ENCODE results near the gene CD82. TPM values are rescaled to one million over a fixed set of nuclear protein-coding genes. Genes with fewer than 3 reads are reported as not detected.

CD82 gene
- total RNA-seq, 1 donor from 2014 or later, result 770 TPM

- ATAC-seq (ENCODE audit: low read depth) (no peak), DNase-seq (no peak)
- intact Hi-C loops (cut with micrococcal nuclease), result no loop called here
- H3K27me3 Mint-ChIP-seq, result peaks cover 32% of the 10 kb centered on the region
- H3K9me3 Mint-ChIP-seq, result no peaks in the 10 kb centered on the region
- ChIA-PET POLR2A (no interaction called here), CTCF (interaction anchor here (1.0 to 3.6 kb wide), 4 partner anchors 10 to 249 kb away, joined by 4 to 32 read pairs (median 14); no protein-coding TSS in a partner anchor)
- H3K4me3 Mint-ChIP-seq, result no peak overlapping the region
- no peak overlapping the region for H3K27ac Mint-ChIP-seq
- H3K36me3 Mint-ChIP-seq (ENCODE audit: low read depth), result no peaks in the 10 kb centered on the region
- H3K4me1 Mint-ChIP-seq, result no peaks in the 10 kb centered on the region
- TF ChIP-seq CTCF (IDR thresholded peaks at IDR 0.05), result no peak
Measured at GRCh38 chr11:44525473-44526252, 39.8 kb upstream of the CD82 start.

- H3K27me3 Mint-ChIP-seq, result peaks cover 36% of the 10 kb centered on the region
- no peaks in the 10 kb centered on the region for H3K36me3 Mint-ChIP-seq (ENCODE audit: low read depth)
- POLR2A ChIA-PET, result no interaction called here
- CTCF ChIA-PET, result no interaction called here
- ATAC-seq (ENCODE audit: low read depth), result no peak
- H3K4me3 Mint-ChIP-seq, result no peak overlapping the region
- TF ChIP-seq CTCF (IDR thresholded peaks at IDR 0.05), result no peak
- no peaks in the 10 kb centered on the region for H3K9me3 Mint-ChIP-seq
- H3K27ac Mint-ChIP-seq, result no peak overlapping the region
- no peak for DNase-seq
- H3K4me1 Mint-ChIP-seq, result peaks cover 5% of the 10 kb centered on the region
- intact Hi-C loops (cut with micrococcal nuclease), result no loop called here
Measured at GRCh38 chr11:44526438-44526837, 39.0 kb upstream of the CD82 start.

GRCh38 chr11:44527476-44527875 is 38.0 kb upstream of the CD82 start:
- ChIA-PET POLR2A (no interaction called here), CTCF (no interaction called here)
- no peak overlapping the region for H3K4me3 Mint-ChIP-seq
- peaks cover 38% of the 10 kb centered on the region for H3K27me3 Mint-ChIP-seq
- intact Hi-C loops (cut with micrococcal nuclease), result no loop called here
- no peak for DNase-seq
- no peak for TF ChIP-seq CTCF (IDR thresholded peaks at IDR 0.05)
- no peaks in the 10 kb centered on the region for H3K9me3 Mint-ChIP-seq
- no peaks in the 10 kb centered on the region for H3K36me3 Mint-ChIP-seq (ENCODE audit: low read depth)
- no peak for ATAC-seq (ENCODE audit: low read depth)
- H3K27ac Mint-ChIP-seq, result no peak overlapping the region
- peaks cover 8% of the 10 kb centered on the region for H3K4me1 Mint-ChIP-seq

GRCh38 chr11:44528103-44528502 is 37.4 kb upstream of the CD82 start:
- Mint-ChIP-seq H3K9me3 (no peaks in the 10 kb centered on the region), H3K4me3 (no peak overlapping the region), H3K27ac (no peak overlapping the region), H3K36me3 (ENCODE audit: low read depth) (no peaks in the 10 kb centered on the region), H3K4me1 (peaks cover 12% of the 10 kb centered on the region), H3K27me3 (peaks cover 34% of the 10 kb centered on the region)
- CTCF ChIA-PET, result no interaction called here
- intact Hi-C loops (cut with micrococcal nuclease), result no loop called here
- no peak for TF ChIP-seq CTCF (IDR thresholded peaks at IDR 0.05)
- DNase-seq (no peak), ATAC-seq (ENCODE audit: low read depth) (no peak)
- POLR2A ChIA-PET, result no interaction called here

GRCh38 chr11:44528581-44528980 is 36.9 kb upstream of the CD82 start:
- intact Hi-C loops (cut with micrococcal nuclease), result no loop called here
- H3K4me1 Mint-ChIP-seq, result peaks cover 12% of the 10 kb centered on the region
- H3K27ac Mint-ChIP-seq, result no peak overlapping the region
- H3K27me3 Mint-ChIP-seq, result peaks cover 33% of the 10 kb centered on the region
- no peak overlapping the region for H3K4me3 Mint-ChIP-seq
- no peak for ATAC-seq (ENCODE audit: low read depth)
- CTCF ChIA-PET, result no interaction called here
- no peak for TF ChIP-seq CTCF (IDR thresholded peaks at IDR 0.05)
- H3K9me3 Mint-ChIP-seq, result no peaks in the 10 kb centered on the region
- POLR2A ChIA-PET, result no interaction called here
- no peaks in the 10 kb centered on the region for H3K36me3 Mint-ChIP-seq (ENCODE audit: low read depth)
- DNase-seq, result no peak

Data from activated B cell treated with CpG ODN at 0.5 μM for 24 hours (primary cell).